ENCODE data around the gene MIS12. TPM values are rescaled to one million over a fixed set of nuclear protein-coding genes. Genes with fewer than 3 reads are reported as not detected.

Gene MIS12
- total and polyA plus RNA-seq, 2 of the 13 experiments (the other 11 are each of a cell fraction or from before 2014, with no cell fraction given): 13.4 to 28.0 TPM

DNA sequence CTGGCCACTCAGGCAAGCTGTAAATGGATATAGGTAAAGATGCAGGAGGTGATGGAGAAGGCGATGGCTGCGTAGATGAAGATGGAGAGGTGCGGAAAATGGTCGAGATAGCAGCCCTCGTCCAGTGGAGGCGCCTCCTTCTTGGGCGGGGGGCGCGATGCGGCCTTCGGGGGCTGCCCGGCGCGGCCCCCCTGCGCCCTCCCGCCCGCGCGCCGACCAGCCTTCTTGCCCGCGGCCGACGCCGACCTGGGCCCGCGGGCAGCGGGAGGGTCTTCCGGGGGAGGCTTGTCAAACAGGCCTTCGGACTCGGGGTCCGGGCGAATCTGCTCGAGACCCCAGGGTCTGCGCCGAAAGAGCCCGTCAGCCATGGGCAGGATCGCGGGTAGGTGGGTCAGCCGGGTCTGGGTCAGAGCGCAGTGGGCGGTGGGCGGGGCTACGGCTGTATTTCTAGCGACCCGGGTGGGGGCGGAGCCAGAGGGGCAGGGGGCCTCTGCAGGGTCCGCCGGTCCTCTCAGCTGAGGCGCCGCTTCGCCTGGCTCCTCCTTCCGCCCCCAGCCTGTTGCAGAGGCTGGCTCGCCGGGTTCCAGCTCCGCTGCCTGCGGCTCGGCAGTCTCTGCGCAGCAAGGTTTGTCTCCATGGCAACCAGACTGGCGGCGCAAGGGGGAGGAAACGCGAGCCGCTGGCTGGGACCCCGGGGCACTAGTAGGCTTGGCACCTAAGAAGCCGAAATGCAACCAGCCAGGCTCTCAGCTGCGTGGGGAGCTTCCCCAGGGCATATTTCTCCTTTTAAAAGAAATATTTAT is 14.4 kb downstream of the MIS12 start (continued):
- TF ChIP-seq, protein P1, sequence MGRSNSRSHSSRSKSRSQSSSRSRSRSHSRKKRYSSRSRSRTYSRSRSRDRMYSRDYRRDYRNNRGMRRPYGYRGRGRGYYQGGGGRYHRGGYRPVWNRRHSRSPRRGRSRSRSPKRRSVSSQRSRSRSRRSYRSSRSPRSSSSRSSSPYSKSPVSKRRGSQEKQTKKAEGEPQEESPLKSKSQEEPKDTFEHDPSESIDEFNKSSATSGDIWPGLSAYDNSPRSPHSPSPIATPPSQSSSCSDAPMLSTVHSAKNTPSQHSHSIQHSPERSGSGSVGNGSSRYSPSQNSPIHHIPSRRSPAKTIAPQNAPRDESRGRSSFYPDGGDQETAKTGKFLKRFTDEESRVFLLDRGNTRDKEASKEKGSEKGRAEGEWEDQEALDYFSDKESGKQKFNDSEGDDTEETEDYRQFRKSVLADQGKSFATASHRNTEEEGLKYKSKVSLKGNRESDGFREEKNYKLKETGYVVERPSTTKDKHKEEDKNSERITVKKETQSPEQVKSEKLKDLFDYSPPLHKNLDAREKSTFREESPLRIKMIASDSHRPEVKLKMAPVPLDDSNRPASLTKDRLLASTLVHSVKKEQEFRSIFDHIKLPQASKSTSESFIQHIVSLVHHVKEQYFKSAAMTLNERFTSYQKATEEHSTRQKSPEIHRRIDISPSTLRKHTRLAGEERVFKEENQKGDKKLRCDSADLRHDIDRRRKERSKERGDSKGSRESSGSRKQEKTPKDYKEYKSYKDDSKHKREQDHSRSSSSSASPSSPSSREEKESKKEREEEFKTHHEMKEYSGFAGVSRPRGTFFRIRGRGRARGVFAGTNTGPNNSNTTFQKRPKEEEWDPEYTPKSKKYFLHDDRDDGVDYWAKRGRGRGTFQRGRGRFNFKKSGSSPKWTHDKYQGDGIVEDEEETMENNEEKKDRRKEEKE (IDR thresholded peaks at IDR 0.05): no peak
- TF ChIP-seq PTBP1 (IDR thresholded peaks at IDR 0.05; ENCODE audit: low read depth, low read length, poor library complexity, severe bottlenecking): no peak
- TF ChIP-seq, protein P2, sequence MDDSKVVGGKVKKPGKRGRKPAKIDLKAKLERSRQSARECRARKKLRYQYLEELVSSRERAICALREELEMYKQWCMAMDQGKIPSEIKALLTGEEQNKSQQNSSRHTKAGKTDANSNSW (CRISPR knock-in tag; IDR thresholded peaks at IDR 0.05; ENCODE audit: borderline replicate concordance): no peak
- TF ChIP-seq, protein P3, sequence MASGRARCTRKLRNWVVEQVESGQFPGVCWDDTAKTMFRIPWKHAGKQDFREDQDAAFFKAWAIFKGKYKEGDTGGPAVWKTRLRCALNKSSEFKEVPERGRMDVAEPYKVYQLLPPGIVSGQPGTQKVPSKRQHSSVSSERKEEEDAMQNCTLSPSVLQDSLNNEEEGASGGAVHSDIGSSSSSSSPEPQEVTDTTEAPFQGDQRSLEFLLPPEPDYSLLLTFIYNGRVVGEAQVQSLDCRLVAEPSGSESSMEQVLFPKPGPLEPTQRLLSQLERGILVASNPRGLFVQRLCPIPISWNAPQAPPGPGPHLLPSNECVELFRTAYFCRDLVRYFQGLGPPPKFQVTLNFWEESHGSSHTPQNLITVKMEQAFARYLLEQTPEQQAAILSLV (CRISPR knock-in tag; IDR thresholded peaks at IDR 0.05; ENCODE audit: borderline replicate concordance): no peak
- TF ChIP-seq ESRRA (CRISPR knock-in tag; IDR thresholded peaks at IDR 0.05; ENCODE audit: low read depth): no peak
- no peak for TF ChIP-seq JDP2 (CRISPR knock-in tag; IDR thresholded peaks at IDR 0.05; ENCODE audit: borderline replicate concordance)
- TF ChIP-seq, protein P4, sequence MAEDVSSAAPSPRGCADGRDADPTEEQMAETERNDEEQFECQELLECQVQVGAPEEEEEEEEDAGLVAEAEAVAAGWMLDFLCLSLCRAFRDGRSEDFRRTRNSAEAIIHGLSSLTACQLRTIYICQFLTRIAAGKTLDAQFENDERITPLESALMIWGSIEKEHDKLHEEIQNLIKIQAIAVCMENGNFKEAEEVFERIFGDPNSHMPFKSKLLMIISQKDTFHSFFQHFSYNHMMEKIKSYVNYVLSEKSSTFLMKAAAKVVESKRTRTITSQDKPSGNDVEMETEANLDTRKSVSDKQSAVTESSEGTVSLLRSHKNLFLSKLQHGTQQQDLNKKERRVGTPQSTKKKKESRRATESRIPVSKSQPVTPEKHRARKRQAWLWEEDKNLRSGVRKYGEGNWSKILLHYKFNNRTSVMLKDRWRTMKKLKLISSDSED (CRISPR knock-in tag; IDR thresholded peaks at IDR 0.05): no peak
- no peak for TF ChIP-seq ZNF562 (CRISPR knock-in tag; IDR thresholded peaks at IDR 0.05; ENCODE audit: borderline replicate concordance)
- TF ChIP-seq NFE2L2 (IDR thresholded peaks at IDR 0.05; ENCODE audit: low read length): no peak
- TF ChIP-seq KLF11 (CRISPR knock-in tag; IDR thresholded peaks at IDR 0.05): no peak
- TF ChIP-seq, protein P5, sequence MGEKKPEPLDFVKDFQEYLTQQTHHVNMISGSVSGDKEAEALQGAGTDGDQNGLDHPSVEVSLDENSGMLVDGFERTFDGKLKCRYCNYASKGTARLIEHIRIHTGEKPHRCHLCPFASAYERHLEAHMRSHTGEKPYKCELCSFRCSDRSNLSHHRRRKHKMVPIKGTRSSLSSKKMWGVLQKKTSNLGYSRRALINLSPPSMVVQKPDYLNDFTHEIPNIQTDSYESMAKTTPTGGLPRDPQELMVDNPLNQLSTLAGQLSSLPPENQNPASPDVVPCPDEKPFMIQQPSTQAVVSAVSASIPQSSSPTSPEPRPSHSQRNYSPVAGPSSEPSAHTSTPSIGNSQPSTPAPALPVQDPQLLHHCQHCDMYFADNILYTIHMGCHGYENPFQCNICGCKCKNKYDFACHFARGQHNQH (CRISPR knock-in tag; IDR thresholded peaks at IDR 0.05): peak; percentile 51; the same call in 1 of the 2 replicates
- TF ChIP-seq, protein P6, sequence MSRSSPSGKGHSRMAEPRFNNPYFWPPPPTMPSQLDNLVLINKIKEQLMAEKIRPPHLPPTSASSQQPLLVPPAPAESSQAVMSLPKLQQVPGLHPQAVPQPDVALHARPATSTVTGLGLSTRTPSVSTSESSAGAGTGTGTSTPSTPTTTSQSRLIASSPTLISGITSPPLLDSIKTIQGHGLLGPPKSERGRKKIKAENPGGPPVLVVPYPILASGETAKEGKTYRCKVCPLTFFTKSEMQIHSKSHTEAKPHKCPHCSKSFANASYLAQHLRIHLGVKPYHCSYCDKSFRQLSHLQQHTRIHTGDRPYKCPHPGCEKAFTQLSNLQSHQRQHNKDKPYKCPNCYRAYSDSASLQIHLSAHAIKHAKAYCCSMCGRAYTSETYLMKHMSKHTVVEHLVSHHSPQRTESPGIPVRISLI (CRISPR knock-in tag; IDR thresholded peaks at IDR 0.05; ENCODE audit: borderline replicate concordance): no peak
- TF ChIP-seq GLI4 (CRISPR knock-in tag; IDR thresholded peaks at IDR 0.05; ENCODE audit: borderline replicate concordance): no peak
- 0 out of 2 replicates have a peak, but pooled peaks have one; percentile 68 for TF ChIP-seq BORCS8-MEF2B (CRISPR knock-in tag; IDR thresholded peaks at IDR 0.05)
- no peak for TF ChIP-seq KDM2A (CRISPR knock-in tag; IDR thresholded peaks at IDR 0.05; ENCODE audit: borderline replicate concordance, low read depth)
- no peak for TF ChIP-seq NFKBIZ (CRISPR knock-in tag; IDR thresholded peaks at IDR 0.05)
- TF ChIP-seq, protein P7, sequence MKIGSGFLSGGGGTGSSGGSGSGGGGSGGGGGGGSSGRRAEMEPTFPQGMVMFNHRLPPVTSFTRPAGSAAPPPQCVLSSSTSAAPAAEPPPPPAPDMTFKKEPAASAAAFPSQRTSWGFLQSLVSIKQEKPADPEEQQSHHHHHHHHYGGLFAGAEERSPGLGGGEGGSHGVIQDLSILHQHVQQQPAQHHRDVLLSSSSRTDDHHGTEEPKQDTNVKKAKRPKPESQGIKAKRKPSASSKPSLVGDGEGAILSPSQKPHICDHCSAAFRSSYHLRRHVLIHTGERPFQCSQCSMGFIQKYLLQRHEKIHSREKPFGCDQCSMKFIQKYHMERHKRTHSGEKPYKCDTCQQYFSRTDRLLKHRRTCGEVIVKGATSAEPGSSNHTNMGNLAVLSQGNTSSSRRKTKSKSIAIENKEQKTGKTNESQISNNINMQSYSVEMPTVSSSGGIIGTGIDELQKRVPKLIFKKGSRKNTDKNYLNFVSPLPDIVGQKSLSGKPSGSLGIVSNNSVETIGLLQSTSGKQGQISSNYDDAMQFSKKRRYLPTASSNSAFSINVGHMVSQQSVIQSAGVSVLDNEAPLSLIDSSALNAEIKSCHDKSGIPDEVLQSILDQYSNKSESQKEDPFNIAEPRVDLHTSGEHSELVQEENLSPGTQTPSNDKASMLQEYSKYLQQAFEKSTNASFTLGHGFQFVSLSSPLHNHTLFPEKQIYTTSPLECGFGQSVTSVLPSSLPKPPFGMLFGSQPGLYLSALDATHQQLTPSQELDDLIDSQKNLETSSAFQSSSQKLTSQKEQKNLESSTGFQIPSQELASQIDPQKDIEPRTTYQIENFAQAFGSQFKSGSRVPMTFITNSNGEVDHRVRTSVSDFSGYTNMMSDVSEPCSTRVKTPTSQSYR (CRISPR knock-in tag; IDR thresholded peaks at IDR 0.05; ENCODE audit: borderline replicate concordance): peak; percentile 22; the same call in 1 of the 2 replicates

All from HepG2 (cell line).